Measurements from ENCODE around the gene EZH1. TPM values are rescaled to one million over a fixed set of nuclear protein-coding genes. Genes with fewer than 3 reads are reported as not detected.

Gene EZH1
- total and polyA plus RNA-seq, 10 of the 15 experiments (the other 5 are each of a cell fraction or from before 2014, with no cell fraction given), result 6.1 to 43.3 (median 16.8) TPM

DNA sequence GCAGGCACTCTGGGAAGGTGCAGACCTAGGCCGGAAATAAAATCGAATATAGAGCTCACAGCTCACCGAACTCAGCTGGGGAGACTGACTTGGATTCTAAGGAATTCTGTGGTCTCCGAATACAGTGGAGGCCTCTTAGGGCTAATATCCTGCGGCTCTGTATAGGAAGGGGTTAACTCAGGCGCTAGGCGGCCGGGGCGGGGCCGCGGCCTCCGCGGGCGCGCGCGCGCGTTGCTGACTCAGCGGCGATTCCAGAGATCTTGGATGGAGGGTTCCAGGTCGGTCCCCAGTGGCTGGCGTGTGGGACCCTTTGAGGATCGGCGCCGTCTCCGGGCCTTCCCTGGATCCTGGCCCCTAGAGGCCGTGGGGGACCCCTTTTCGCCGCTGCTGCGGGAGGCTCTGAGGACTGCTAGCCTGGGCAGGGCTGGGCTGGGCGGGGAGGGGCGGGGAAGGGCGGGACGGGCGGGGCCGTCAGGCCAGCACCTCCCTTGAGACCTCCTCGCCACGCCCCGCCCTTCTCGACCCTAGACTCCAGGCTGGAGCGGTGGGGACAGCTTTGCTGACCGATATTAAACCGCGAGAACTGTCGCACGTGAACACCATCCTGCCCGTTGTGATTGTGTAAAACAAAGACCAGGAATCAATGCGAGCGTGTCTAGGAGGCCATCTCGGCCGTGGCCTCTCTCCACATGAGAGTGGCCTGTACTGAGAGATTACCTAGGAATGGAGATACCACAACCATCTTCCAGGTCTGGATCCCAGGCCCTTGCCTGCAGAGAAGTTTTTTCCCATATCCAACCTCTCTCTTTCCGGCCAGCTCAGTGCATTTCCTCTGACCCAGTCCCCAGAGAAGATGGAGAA, 66.7 kb downstream of the EZH1 start:
- Histone ChIP-seq H4K20me1 (ENCODE audit: control insufficient read depth, insufficient read depth) (no peaks in the 10 kb centered on the region), H3K27ac (ENCODE audit: control insufficient read depth, insufficient read depth) (peak overlapping the region; percentile 93), H3K36me3 (ENCODE audit: control insufficient read depth in 2 of 2, insufficient read depth in 2 of 2, low read length in 1 of 2) (peaks cover 0 to 4% of the 10 kb centered on the region in 2 experiments; a peak in 2 of 4 replicates), H3K4me2 (ENCODE audit: control insufficient read depth, insufficient read depth) (peak overlapping the region; percentile 100), H3K9ac (ENCODE audit: control insufficient read depth, insufficient read depth, low read length) (peak overlapping the region; percentile 88), H2AFZ (ENCODE audit: control insufficient read depth, low read depth, low read length) (peak overlapping the region; percentile 79), H3K27me3 (replicated peaks in 1 of 2; ENCODE audit: control insufficient read depth in 2 of 2, insufficient read depth in 2 of 2, low read length in 1 of 2) (no peaks in the 10 kb centered on the region), H3K79me2 (ENCODE audit: control insufficient read depth, insufficient read depth, low read length) (peaks cover 77% of the 10 kb centered on the region), H3K4me3 (peak overlapping the region; percentile 82), H3K9me3 (replicated peaks; ENCODE audit: control insufficient read depth, insufficient read depth, low read length) (no peaks in the 10 kb centered on the region), H3K4me1 (ENCODE audit: control insufficient read depth, insufficient read depth, low read length) (peaks cover 19% of the 10 kb centered on the region)
- BruUV-seq (replicated peaks), result TSS peak; percentile 75
- 2% methylated on average over 40 of the region's 53 CpGs for WGBS (ENCODE audit: insufficient coverage, insufficient replicate concordance, low lambda C conversion rate, missing lambda C conversion rate)
- CTCF ChIA-PET, result interaction anchor here (0.6 to 10.1 kb wide), 13 partner anchors 11 to 683 kb away, joined by 3 to 239 read pairs (median 5); partner anchors contain the start of genes PSMC3IP, RETREG3 and TUBG1
- ATAC-seq (peak; percentile 41), DNase-seq (ENCODE audit: low read depth, low spot score) (no peak), FAIRE-seq (peak; percentile 13)
- in situ Hi-C loops (cut with MboI) (no loop called here), intact Hi-C loops (cut with micrococcal nuclease; ENCODE audit: unreplicated experiment) (loop anchor here (1.0 to 2.0 kb wide), 2 partner anchors 59 to 69 kb away; partner anchors contain the start of genes RETREG3 and TUBG1)
- POLR2A ChIA-PET, result interaction anchor here (0.9 to 6.6 kb wide), 13 partner anchors 20 to 263 kb away, joined by 3 to 120 read pairs (median 11); partner anchors contain the start of genes PSMC3IP, RETREG3, TUBG1 and TUBG2
- SMC1A ChIA-PET (ENCODE audit: uncharacterized antibody, unreplicated experiment), result interaction anchor here (1.1 to 8.3 kb wide), 12 partner anchors 19 to 141 kb away, joined by 3 to 124 read pairs (median 7); partner anchors contain the start of genes PSMC3IP, RETREG3, TUBG1 and TUBG2
- RAD21 ChIA-PET (ENCODE audit: unreplicated experiment), result interaction anchor here (0.9 to 6.5 kb wide), 10 partner anchors 26 to 320 kb away, joined by 3 to 152 read pairs (median 8); partner anchors contain the start of genes PSMC3IP, RETREG3, RPL27 and TUBG1
- TF ChIP-seq RELB (IDR thresholded peaks at IDR 0.05; ENCODE audit: low read depth), result peak; percentile 33; the same call in 1 of the 2 replicates
- peak; percentile 62 for TF ChIP-seq POLR2AphosphoS5 (IDR thresholded peaks at IDR 0.05; ENCODE audit: low read length)
- TF ChIP-seq MXI1 (IDR thresholded peaks at IDR 0.05; ENCODE audit: low read depth, low read length), result 0 out of 2 replicates have a peak, but pooled peaks have one; percentile 21
- TF ChIP-seq RB1 (IDR thresholded peaks at IDR 0.05; ENCODE audit: borderline replicate concordance), result peak; percentile 51; the same call in 1 of the 2 replicates
- TF ChIP-seq TBL1XR1 (IDR thresholded peaks at IDR 0.05; ENCODE audit: low read depth, low read length), result 0 out of 2 replicates have a peak, but pooled peaks have one; percentile 44
- peak; percentile 8 for TF ChIP-seq RELA (IDR thresholded peaks at IDR 0.05; ENCODE audit: borderline replicate concordance, partially characterized antibody)
- TF ChIP-seq, protein P1, sequence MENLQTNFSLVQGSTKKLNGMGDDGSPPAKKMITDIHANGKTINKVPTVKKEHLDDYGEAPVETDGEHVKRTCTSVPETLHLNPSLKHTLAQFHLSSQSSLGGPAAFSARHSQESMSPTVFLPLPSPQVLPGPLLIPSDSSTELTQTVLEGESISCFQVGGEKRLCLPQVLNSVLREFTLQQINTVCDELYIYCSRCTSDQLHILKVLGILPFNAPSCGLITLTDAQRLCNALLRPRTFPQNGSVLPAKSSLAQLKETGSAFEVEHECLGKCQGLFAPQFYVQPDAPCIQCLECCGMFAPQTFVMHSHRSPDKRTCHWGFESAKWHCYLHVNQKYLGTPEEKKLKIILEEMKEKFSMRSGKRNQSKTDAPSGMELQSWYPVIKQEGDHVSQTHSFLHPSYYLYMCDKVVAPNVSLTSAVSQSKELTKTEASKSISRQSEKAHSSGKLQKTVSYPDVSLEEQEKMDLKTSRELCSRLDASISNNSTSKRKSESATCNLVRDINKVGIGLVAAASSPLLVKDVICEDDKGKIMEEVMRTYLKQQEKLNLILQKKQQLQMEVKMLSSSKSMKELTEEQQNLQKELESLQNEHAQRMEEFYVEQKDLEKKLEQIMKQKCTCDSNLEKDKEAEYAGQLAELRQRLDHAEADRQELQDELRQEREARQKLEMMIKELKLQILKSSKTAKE (IDR thresholded peaks at IDR 0.05; ENCODE audit: low read depth, poor library complexity, severe bottlenecking), result peak; percentile 31
- TF ChIP-seq IKZF2 (IDR thresholded peaks at IDR 0.05), result peak in 1 of 2 experiments; percentile 68; a peak in 3 of 4 replicates
- TF ChIP-seq IKZF1 (conservative IDR thresholded peaks at IDR 0.05), result peak; percentile 61; the same call in 1 of the 2 replicates
- TF ChIP-seq BHLHE40 (IDR thresholded peaks at IDR 0.05; ENCODE audit: borderline replicate concordance in 1 of 2, low read depth in 2 of 2, low read length in 1 of 2), result peak; percentile 88 to 94
- TF ChIP-seq SP1 (IDR thresholded peaks at IDR 0.05; ENCODE audit: low read depth, low read length), result peak; percentile 32
- TF ChIP-seq MEF2B (IDR thresholded peaks at IDR 0.05; ENCODE audit: partially characterized antibody, poor library complexity, severe bottlenecking), result peak; percentile 73
- TF ChIP-seq, protein P2, sequence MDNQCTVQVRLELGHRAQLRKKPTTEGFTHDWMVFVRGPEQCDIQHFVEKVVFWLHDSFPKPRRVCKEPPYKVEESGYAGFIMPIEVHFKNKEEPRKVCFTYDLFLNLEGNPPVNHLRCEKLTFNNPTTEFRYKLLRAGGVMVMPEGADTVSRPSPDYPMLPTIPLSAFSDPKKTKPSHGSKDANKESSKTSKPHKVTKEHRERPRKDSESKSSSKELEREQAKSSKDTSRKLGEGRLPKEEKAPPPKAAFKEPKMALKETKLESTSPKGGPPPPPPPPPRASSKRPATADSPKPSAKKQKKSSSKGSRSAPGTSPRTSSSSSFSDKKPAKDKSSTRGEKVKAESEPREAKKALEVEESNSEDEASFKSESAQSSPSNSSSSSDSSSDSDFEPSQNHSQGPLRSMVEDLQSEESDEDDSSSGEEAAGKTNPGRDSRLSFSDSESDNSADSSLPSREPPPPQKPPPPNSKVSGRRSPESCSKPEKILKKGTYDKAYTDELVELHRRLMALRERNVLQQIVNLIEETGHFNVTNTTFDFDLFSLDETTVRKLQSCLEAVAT (IDR thresholded peaks at IDR 0.05), result peak; percentile 64; the same call in 1 of the 2 replicates
- no peak for TF ChIP-seq DPF2 (IDR thresholded peaks at IDR 0.05)
- TF ChIP-seq TCF12 (IDR thresholded peaks at IDR 0.05; ENCODE audit: low read depth, low read length), result peak; percentile 28; the same call in 1 of the 2 replicates
- peak; percentile 30; the same call in 1 of the 2 replicates for TF ChIP-seq SMAD5 (IDR thresholded peaks at IDR 0.05; ENCODE audit: low read depth)
- TF ChIP-seq TAF1 (IDR thresholded peaks at IDR 0.05; ENCODE audit: borderline replicate concordance, low read depth, low read length), result no peak

All from GM12878 (cell line).